Measurements from ENCODE around the gene AFMID. TPM values are rescaled to one million over a fixed set of nuclear protein-coding genes. Genes with fewer than 3 reads are reported as not detected.

AFMID gene
- total and polyA plus RNA-seq, 9 of the 15 experiments (the other 6 are each of a cell fraction or from before 2014, with no cell fraction given): 62.1 to 188 (median 74.4) TPM

- TF ChIP-seq ATF6 (CRISPR knock-in tag; IDR thresholded peaks at IDR 0.05): peak; percentile 90; the same call in 1 of the 2 replicates
- 0 out of 2 replicates have a peak, but pooled peaks have one; percentile 77 for TF ChIP-seq FOXK1 (CRISPR knock-in tag; IDR thresholded peaks at IDR 0.05; ENCODE audit: borderline replicate concordance)
- TF ChIP-seq, protein P1, sequence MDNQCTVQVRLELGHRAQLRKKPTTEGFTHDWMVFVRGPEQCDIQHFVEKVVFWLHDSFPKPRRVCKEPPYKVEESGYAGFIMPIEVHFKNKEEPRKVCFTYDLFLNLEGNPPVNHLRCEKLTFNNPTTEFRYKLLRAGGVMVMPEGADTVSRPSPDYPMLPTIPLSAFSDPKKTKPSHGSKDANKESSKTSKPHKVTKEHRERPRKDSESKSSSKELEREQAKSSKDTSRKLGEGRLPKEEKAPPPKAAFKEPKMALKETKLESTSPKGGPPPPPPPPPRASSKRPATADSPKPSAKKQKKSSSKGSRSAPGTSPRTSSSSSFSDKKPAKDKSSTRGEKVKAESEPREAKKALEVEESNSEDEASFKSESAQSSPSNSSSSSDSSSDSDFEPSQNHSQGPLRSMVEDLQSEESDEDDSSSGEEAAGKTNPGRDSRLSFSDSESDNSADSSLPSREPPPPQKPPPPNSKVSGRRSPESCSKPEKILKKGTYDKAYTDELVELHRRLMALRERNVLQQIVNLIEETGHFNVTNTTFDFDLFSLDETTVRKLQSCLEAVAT (IDR thresholded peaks at IDR 0.05): no peak
- TF ChIP-seq, protein P2, sequence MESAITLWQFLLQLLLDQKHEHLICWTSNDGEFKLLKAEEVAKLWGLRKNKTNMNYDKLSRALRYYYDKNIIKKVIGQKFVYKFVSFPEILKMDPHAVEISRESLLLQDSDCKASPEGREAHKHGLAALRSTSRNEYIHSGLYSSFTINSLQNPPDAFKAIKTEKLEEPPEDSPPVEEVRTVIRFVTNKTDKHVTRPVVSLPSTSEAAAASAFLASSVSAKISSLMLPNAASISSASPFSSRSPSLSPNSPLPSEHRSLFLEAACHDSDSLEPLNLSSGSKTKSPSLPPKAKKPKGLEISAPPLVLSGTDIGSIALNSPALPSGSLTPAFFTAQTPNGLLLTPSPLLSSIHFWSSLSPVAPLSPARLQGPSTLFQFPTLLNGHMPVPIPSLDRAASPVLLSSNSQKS (CRISPR knock-in tag; IDR thresholded peaks at IDR 0.05): no peak
- no peak for TF ChIP-seq ZC3H11A (IDR thresholded peaks at IDR 0.05; ENCODE audit: low read depth, low read length)
- TF ChIP-seq SLC30A9 (CRISPR knock-in tag; IDR thresholded peaks at IDR 0.05): no peak
- no peak; the same call in 1 of the 2 replicates for TF ChIP-seq LCOR (CRISPR knock-in tag; IDR thresholded peaks at IDR 0.05)
- TF ChIP-seq, protein P3, sequence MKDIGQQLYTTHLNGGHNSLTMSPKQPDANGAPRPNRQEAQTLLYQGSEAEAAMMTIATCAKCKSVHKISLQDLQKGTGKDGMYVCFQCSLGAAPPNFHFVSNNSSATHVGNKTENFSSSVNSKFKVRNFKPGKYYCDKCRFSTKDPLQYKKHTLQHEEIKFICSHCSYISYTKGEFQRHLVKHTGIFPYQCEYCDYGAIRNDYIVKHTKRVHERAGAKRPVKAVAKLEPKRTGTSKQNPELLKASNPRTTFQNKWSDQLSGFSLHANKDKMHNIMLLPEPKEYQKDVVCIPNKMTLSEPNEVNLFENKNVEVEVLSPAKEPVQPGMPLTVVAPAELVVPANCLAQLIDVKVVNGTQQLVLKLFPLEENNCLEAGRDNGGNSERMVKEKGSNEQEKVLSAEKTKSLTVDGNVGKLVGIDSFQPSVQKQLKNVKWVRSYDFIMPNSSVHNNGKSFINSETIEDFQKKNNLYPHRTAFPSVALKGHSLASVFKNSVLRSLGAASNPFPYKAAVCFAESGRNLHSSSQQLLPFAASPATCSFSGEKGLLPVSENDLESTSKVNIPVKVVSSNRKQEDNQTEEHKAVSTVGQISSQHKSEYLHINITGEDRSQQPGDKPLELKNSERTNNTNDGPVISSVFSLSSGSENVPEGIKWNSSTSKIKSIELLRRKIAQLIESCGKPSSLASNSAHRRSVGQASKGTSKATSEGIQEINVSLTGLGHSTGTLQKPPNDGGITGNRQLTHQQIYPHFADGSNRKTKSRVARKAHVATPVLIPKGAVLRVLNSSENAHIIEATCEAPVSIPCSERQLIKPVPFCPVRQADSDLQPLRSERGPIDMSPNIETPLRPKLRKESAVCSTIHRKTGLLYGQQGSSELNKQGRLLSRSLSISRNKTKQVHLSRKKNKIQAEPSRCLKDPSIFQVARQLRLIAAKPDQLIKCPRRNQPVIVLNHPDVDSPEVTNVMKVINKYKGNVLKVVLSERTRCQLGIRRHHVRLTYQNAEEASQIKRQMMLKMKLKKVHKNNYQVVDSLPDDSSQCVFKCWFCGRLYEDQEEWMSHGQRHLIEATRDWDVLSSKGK (CRISPR knock-in tag; IDR thresholded peaks at IDR 0.05): no peak
- no peak for TF ChIP-seq FOXK2 (conservative IDR thresholded peaks at IDR 0.05 in 1 of 2, IDR thresholded peaks at IDR 0.05 in 1 of 2; ENCODE audit: low read depth in 2 of 2)
- TF ChIP-seq PURB (CRISPR knock-in tag; IDR thresholded peaks at IDR 0.05; ENCODE audit: low read depth): no peak
- TF ChIP-seq, protein P4, sequence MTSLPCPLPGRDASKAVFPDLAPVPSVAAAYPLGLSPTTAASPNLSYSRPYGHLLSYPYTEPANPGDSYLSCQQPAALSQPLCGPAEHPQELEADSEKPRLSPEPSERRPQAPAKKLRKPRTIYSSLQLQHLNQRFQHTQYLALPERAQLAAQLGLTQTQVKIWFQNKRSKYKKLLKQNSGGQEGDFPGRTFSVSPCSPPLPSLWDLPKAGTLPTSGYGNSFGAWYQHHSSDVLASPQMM (CRISPR knock-in tag; IDR thresholded peaks at IDR 0.05): no peak
- TF ChIP-seq, protein P5, sequence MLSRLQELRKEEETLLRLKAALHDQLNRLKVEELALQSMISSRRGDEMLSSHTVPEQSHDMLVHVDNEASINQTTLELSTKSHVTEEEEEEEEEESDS (CRISPR knock-in tag; IDR thresholded peaks at IDR 0.05): no peak
- peak; percentile 55; the same call in 1 of the 2 replicates for TF ChIP-seq CBFB (CRISPR knock-in tag; IDR thresholded peaks at IDR 0.05)
- peak; percentile 36 for TF ChIP-seq KDM5B (IDR thresholded peaks at IDR 0.05; ENCODE audit: insufficient replicate concordance, low read depth, low read length)
- TF ChIP-seq HMG20B (CRISPR knock-in tag; IDR thresholded peaks at IDR 0.05): no peak
- no peak for TF ChIP-seq ZNF507 (tag; conservative IDR thresholded peaks at IDR 0.05)
- TF ChIP-seq SMAD3 (CRISPR knock-in tag; conservative IDR thresholded peaks at IDR 0.05): no peak
- TF ChIP-seq PCBP1 (IDR thresholded peaks at IDR 0.05; ENCODE audit: low read depth, low read length, poor library complexity, severe bottlenecking): peak; percentile 67
- TF ChIP-seq IRF2 (CRISPR knock-in tag; IDR thresholded peaks at IDR 0.05): no peak
Measured at GRCh38 chr17:78253946-78254672, 66.9 kb downstream of the AFMID start (continued).
